RWPE2 (cell line): Measurements from ENCODE around the gene KIF6.
A peak's percentile ranks its signal among the peaks of the same experiment; 100 is the strongest.

ENCODE experiments used
- ATAC-seq: fragments of 200-7000 bp; cut with Tn5 transposase; 3 replicates; pipeline ENCODE4 v1.9.1; 2021; ENCODE audit warnings: low read depth
- DNase-seq: peaks from one replicate; pipeline ENCODE4 v3.0.0-alpha.2; 2020; ENCODE audit warnings: low spot score
- H3K27ac ChIP-seq: fragments of 450-650 bp; 2 replicates; pipeline ENCODE4 v1.5.1; 2017; ENCODE audit warnings: mild to moderate bottlenecking; ENCODE audit not compliant: poor library complexity, severe bottlenecking
- H3K27me3 ChIP-seq: fragments of 250-450 bp; sonication (Bioruptor Pico); 2 replicates; pipeline ENCODE4 v1.5.1; 2021; ENCODE audit warnings: mild to moderate bottlenecking, moderate library complexity; ENCODE audit not compliant: insufficient read depth, poor library complexity, severe bottlenecking
- H3K36me3 ChIP-seq: fragments of 250-450 bp; sonication (Bioruptor Pico); 2 replicates; pipeline ENCODE4 v1.5.1; 2020; ENCODE audit warnings: low read depth, mild to moderate bottlenecking, moderate library complexity
- H3K4me1 ChIP-seq: fragments of 250-450 bp; sonication (Bioruptor Pico); 2 replicates; pipeline ENCODE4 v1.5.1; 2021; ENCODE audit warnings: mild to moderate bottlenecking, moderate library complexity; ENCODE audit not compliant: insufficient read depth, poor library complexity, severe bottlenecking
- H3K4me3 ChIP-seq: fragments of 250-450 bp; sonication (Bioruptor Pico); 2 replicates; pipeline ENCODE4 v1.5.1; 2021; ENCODE audit warnings: mild to moderate bottlenecking, moderate library complexity; ENCODE audit not compliant: severe bottlenecking
- H3K9me3 ChIP-seq: fragments of 250-450 bp; sonication (Bioruptor Pico); 2 replicates; pipeline ENCODE4 v1.5.1; 2021; ENCODE audit warnings: mild to moderate bottlenecking, moderate library complexity; ENCODE audit not compliant: severe bottlenecking
- TF ChIP-seq, protein P1 (sequence below): fragments of 450-650 bp; IDR thresholded peaks from one replicate; pipeline ENCODE4 v1.5.1; 2017; ENCODE audit warnings: mild to moderate bottlenecking, moderate library complexity; ENCODE audit not compliant: poor library complexity, severe bottlenecking

Gene KIF6

DNA sequence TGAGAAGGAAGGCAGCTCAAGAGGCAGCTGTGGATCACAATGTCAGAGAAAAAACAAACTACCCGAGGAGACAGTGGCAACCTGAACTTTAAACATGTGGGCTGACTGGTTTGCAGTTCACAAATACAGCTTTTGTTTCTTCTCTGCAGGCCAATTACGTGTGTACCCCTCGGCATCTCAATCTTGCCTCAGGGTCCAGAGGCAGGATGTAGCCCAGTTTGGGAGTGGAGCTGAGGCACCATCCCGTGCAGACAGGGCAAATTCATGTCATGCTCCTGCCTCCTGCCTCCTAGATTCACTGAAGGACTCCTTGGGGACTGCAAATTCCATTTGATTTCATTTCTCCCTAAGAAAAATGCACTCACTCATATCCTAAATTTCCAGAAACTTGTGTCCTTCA, 308.5 kb downstream of the KIF6 start:
- TF ChIP-seq, protein P1, sequence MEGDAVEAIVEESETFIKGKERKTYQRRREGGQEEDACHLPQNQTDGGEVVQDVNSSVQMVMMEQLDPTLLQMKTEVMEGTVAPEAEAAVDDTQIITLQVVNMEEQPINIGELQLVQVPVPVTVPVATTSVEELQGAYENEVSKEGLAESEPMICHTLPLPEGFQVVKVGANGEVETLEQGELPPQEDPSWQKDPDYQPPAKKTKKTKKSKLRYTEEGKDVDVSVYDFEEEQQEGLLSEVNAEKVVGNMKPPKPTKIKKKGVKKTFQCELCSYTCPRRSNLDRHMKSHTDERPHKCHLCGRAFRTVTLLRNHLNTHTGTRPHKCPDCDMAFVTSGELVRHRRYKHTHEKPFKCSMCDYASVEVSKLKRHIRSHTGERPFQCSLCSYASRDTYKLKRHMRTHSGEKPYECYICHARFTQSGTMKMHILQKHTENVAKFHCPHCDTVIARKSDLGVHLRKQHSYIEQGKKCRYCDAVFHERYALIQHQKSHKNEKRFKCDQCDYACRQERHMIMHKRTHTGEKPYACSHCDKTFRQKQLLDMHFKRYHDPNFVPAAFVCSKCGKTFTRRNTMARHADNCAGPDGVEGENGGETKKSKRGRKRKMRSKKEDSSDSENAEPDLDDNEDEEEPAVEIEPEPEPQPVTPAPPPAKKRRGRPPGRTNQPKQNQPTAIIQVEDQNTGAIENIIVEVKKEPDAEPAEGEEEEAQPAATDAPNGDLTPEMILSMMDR, result no peak
- Histone ChIP-seq H3K4me3 (no peak overlapping the region), H3K9me3 (no peaks in the 10 kb centered on the region), H3K4me1 (peaks cover 17% of the 10 kb centered on the region), H3K27ac (peak overlapping the region; percentile 86), H3K27me3 (no peaks in the 10 kb centered on the region), H3K36me3 (no peaks in the 10 kb centered on the region)
- ATAC-seq, result peak; percentile 99
- peak; percentile 90 for DNase-seq

DNA sequence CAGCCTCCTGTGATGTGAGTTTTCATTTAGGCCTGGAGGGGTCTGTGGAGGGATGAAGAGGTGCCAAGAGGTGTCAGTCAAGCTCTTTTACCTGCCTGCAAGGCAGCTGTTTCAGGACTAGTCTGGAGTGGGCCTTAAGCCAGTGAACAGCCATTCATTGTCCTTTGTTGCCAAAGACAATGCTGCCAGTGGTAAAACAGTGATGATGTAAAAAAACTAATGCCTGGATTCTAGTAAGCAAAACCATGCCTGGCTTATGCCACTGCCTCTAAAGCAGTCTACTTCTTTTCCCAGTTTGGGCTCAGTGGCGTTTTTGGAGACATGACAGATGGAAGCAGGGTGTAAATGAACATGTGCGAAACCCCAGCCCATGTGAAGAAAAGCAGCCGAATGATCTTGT, 309.2 kb downstream of the KIF6 start:
- TF ChIP-seq, protein P1, result no peak
- peak overlapping the region; percentile 86 for H3K27ac ChIP-seq
- H3K4me1 ChIP-seq, result peaks cover 17% of the 10 kb centered on the region
- DNase-seq (no peak), ATAC-seq (no peak)
- H3K36me3 ChIP-seq, result no peaks in the 10 kb centered on the region
- H3K27me3 ChIP-seq, result no peaks in the 10 kb centered on the region
- H3K9me3 ChIP-seq, result no peaks in the 10 kb centered on the region
- H3K4me3 ChIP-seq, result no peak overlapping the region

DNA sequence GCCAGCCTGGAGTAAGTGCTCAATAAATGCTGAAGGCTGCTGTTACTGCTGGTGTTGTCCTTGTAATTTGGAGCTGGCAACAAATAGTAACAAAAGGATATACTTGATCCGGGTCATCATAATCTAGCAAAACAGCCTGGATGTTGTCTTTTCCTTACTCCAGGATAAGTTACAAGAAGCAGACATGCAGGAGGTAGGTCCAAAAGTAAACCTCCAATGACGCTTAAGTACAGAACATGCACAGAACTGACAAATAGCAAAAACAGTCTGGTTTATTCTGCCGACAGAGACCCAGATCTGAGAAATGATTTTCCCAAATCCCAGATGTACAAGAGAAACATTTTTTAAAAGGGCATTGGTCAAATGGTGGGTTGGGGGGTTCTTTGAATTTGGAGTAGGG, 309.7 kb downstream of the KIF6 start:
- H3K27ac ChIP-seq, result peak overlapping the region; percentile 86
- no peak for DNase-seq
- TF ChIP-seq, protein P1, result no peak

DNA sequence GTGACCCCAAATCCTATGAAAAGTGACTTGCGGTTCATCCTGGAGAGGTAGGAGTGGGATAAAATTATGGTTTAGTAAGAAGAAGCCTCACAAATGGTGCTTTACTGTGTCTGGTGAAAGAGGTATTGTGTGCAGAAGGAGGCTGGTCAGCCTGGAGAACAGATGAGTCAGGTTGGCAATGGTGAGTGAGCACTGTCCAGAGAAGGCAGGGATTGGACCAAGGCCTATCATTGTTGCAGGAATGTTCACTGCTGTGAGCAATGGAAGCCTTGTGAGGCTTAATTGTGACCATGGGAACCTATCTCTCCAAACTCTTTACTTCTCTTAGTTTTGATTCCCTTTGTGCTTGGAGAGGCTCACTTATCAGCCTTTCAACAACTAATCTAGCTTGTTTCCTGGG, 313.7 kb downstream of the KIF6 start:
- Histone ChIP-seq H3K27me3 (no peaks in the 10 kb centered on the region), H3K27ac (no peak overlapping the region), H3K4me1 (peaks cover 6% of the 10 kb centered on the region), H3K9me3 (no peaks in the 10 kb centered on the region), H3K4me3 (no peak overlapping the region), H3K36me3 (no peaks in the 10 kb centered on the region)
- TF ChIP-seq, protein P1, result no peak
- DNase-seq (no peak), ATAC-seq (peak; percentile 68; the same call in 2 of the 3 replicates)

More for the DNA sequence above, 309.7 kb downstream of the KIF6 start:
- H3K27me3 ChIP-seq, result no peaks in the 10 kb centered on the region
- no peaks in the 10 kb centered on the region for H3K9me3 ChIP-seq
- no peak for ATAC-seq
- no peaks in the 10 kb centered on the region for H3K36me3 ChIP-seq
- H3K4me1 ChIP-seq, result peaks cover 17% of the 10 kb centered on the region
- no peak overlapping the region for H3K4me3 ChIP-seq

DNA sequence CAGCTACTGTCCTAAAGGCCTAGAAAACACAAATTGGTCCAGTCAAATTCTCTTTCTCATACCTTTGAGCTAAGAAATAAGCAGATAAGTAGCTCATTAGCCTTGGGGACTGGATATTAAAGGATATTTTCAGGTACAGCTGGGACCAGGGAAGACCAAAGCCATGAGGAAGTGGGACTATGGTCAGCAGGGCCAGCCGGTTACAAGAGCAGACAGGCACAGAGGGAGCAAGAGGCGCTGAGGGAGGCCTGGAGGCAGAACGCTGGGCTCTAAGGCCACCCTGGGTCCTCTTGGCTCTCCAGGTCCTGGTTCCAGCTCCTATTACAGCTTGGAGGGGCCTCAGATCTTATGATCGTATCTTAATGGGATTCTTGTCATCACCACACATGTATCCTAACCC, 314.2 kb downstream of the KIF6 start:
- Histone ChIP-seq H3K4me3 (no peak overlapping the region), H3K27ac (no peak overlapping the region), H3K27me3 (no peaks in the 10 kb centered on the region), H3K4me1 (peaks cover 1% of the 10 kb centered on the region), H3K36me3 (no peaks in the 10 kb centered on the region), H3K9me3 (no peaks in the 10 kb centered on the region)
- ATAC-seq, result no peak
- TF ChIP-seq, protein P1, result no peak
- no peak for DNase-seq
